ENCODE data around the gene KAT2B. TPM values are rescaled to one million over a fixed set of nuclear protein-coding genes. Genes with fewer than 3 reads are reported as not detected.

Gene KAT2B
- total and polyA plus RNA-seq, 2 of the 13 experiments (the other 11 are each of a cell fraction or from before 2014, with no cell fraction given), result 0.97 to 1.7 TPM

GRCh38 chr3:20154078-20154477 lies 113.8 kb downstream of the KAT2B start:
- CTCF ChIA-PET (ENCODE audit: low intra/inter-chr PET ratio, low total read pairs), result no interaction called here

DNA sequence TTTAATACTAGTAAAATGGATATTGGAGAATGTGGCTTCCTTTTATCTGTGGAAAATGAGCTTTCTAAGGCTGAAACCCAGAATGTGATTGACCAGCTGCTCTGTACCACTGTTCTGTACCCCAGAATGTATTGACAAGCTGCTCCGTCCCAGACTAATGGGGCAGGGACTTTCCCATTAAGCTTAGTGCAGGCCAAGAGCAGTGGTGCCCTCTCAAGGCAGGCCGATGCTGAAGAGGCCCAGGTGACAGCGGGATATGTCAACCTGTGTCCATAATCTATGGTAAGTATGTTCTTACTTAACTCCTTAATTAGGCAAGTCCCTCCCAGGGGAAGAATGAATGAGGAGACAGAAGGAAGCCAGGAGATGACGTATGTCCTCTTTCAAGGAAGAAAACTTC lies 114.7 kb downstream of the KAT2B start:
- Histone ChIP-seq H3K4me2 (ENCODE audit: low read depth, low read length) (no peak overlapping the region), H3K4me3 (replicated peaks in 1 of 3; ENCODE audit: insufficient read depth in 1 of 3, low read depth in 2 of 3, low read length in 3 of 3) (no peak overlapping the region), H3K36me3 (replicated peaks in 1 of 2; ENCODE audit: control insufficient read depth in 1 of 2, insufficient read depth in 2 of 2, low read length in 2 of 2) (peaks cover 3 to 16% of the 10 kb centered on the region in 2 experiments; a peak in 3 of 5 replicates), H3K27me3 (ENCODE audit: control insufficient read depth in 1 of 2, insufficient read depth in 2 of 2, low read length in 2 of 2) (no peaks in the 10 kb centered on the region), H2AFZ (ENCODE audit: low read length) (no peak overlapping the region), H3K27ac (ENCODE audit: extremely low read length, insufficient read depth, low read length) (no peak overlapping the region), H4K20me1 (ENCODE audit: insufficient read depth, low read length) (no peaks in the 10 kb centered on the region), H3K9me3 (ENCODE audit: low read length) (no peaks in the 10 kb centered on the region), H3K4me1 (ENCODE audit: insufficient read depth, low read length) (no peaks in the 10 kb centered on the region), H3K79me2 (ENCODE audit: insufficient read depth, low read length) (no peaks in the 10 kb centered on the region), H3K9ac (ENCODE audit: insufficient read depth, low read depth, low read length) (no peak overlapping the region)
- intact Hi-C loops (cut with micrococcal nuclease; ENCODE audit: unreplicated experiment) (no loop called here), in situ Hi-C loops (cut with HindIII; ENCODE audit: extremely low pct_ligation_motif_present, low pct_unique_long_range_greater_than_20kb) (no loop called here)
- ChIA-PET CTCF (ENCODE audit: low intra/inter-chr PET ratio, low total read pairs) (no interaction called here), POLR2A (no interaction called here)
- FAIRE-seq, result no peak
- WGBS (ENCODE audit: low lambda C conversion rate), result 97% methylated on average over 4 of the region's 4 CpGs
- ATAC-seq, result no peak
- no TSS peak for BruUV-seq (replicated peaks)
- no peak for DNase-seq (ENCODE audit: low spot score)
- TF ChIP-seq CHD2 (IDR thresholded peaks at IDR 0.05; ENCODE audit: low read depth, low read length) (no peak), ZSCAN5A (CRISPR knock-in tag; IDR thresholded peaks at IDR 0.05; ENCODE audit: borderline replicate concordance) (no peak), ZNF510 (CRISPR knock-in tag; IDR thresholded peaks at IDR 0.05; ENCODE audit: low read depth) (no peak), BATF2 (CRISPR knock-in tag; IDR thresholded peaks at IDR 0.05) (no peak), GABPB1 (CRISPR knock-in tag; IDR thresholded peaks at IDR 0.05) (no peak), SRF (IDR thresholded peaks at IDR 0.05; ENCODE audit: low read depth, low read length) (no peak), FUBP1 (CRISPR knock-in tag; IDR thresholded peaks at IDR 0.05; ENCODE audit: borderline replicate concordance) (no peak), EP300 (IDR thresholded peaks at IDR 0.05; ENCODE audit: low read depth in 2 of 2, low read length in 2 of 2) (no peak), EP300 (CRISPR knock-in tag; IDR thresholded peaks at IDR 0.05; ENCODE audit: borderline replicate concordance) (no peak)
- TF ChIP-seq, protein P1, sequence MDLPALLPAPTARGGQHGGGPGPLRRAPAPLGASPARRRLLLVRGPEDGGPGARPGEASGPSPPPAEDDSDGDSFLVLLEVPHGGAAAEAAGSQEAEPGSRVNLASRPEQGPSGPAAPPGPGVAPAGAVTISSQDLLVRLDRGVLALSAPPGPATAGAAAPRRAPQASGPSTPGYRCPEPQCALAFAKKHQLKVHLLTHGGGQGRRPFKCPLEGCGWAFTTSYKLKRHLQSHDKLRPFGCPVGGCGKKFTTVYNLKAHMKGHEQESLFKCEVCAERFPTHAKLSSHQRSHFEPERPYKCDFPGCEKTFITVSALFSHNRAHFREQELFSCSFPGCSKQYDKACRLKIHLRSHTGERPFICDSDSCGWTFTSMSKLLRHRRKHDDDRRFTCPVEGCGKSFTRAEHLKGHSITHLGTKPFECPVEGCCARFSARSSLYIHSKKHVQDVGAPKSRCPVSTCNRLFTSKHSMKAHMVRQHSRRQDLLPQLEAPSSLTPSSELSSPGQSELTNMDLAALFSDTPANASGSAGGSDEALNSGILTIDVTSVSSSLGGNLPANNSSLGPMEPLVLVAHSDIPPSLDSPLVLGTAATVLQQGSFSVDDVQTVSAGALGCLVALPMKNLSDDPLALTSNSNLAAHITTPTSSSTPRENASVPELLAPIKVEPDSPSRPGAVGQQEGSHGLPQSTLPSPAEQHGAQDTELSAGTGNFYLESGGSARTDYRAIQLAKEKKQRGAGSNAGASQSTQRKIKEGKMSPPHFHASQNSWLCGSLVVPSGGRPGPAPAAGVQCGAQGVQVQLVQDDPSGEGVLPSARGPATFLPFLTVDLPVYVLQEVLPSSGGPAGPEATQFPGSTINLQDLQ (CRISPR knock-in tag; IDR thresholded peaks at IDR 0.05), result no peak

More at GRCh38 chr3:20154078-20154477, 113.8 kb downstream of the KAT2B start:
- BruUV-seq (replicated peaks), result no TSS peak
- 92% methylated on average over 1 of the region's 1 CpG for WGBS (ENCODE audit: low lambda C conversion rate)
- Histone ChIP-seq H3K79me2 (ENCODE audit: insufficient read depth, low read length) (no peaks in the 10 kb centered on the region), H2AFZ (ENCODE audit: low read length) (no peak overlapping the region), H3K9me3 (ENCODE audit: low read length) (no peaks in the 10 kb centered on the region), H3K27ac (ENCODE audit: extremely low read length, insufficient read depth, low read length) (no peak overlapping the region), H3K36me3 (replicated peaks in 1 of 2; ENCODE audit: control insufficient read depth in 1 of 2, insufficient read depth in 2 of 2, low read length in 2 of 2) (peaks cover 0 to 8% of the 10 kb centered on the region in 2 experiments; a peak in 2 of 5 replicates), H3K4me2 (ENCODE audit: low read depth, low read length) (no peak overlapping the region), H3K4me1 (ENCODE audit: insufficient read depth, low read length) (no peaks in the 10 kb centered on the region), H3K27me3 (ENCODE audit: control insufficient read depth in 1 of 2, insufficient read depth in 2 of 2, low read length in 2 of 2) (no peaks in the 10 kb centered on the region), H3K9ac (ENCODE audit: insufficient read depth, low read depth, low read length) (no peak overlapping the region), H4K20me1 (ENCODE audit: insufficient read depth, low read length) (no peaks in the 10 kb centered on the region), H3K4me3 (replicated peaks in 1 of 3; ENCODE audit: insufficient read depth in 1 of 3, low read depth in 2 of 3, low read length in 3 of 3) (no peak overlapping the region)
- in situ Hi-C loops (cut with HindIII; ENCODE audit: extremely low pct_ligation_motif_present, low pct_unique_long_range_greater_than_20kb), result no loop called here
- TF ChIP-seq RFX3 (CRISPR knock-in tag; IDR thresholded peaks at IDR 0.05) (no peak), SP140L (CRISPR knock-in tag; IDR thresholded peaks at IDR 0.05; ENCODE audit: borderline replicate concordance) (no peak), KLF13 (CRISPR knock-in tag; IDR thresholded peaks at IDR 0.05) (no peak), ZNF547 (CRISPR knock-in tag; IDR thresholded peaks at IDR 0.05) (no peak), ZNF282 (IDR thresholded peaks at IDR 0.05; ENCODE audit: partially characterized antibody) (no peak), SSRP1 (CRISPR knock-in tag; IDR thresholded peaks at IDR 0.05) (no peak), POLR2G (IDR thresholded peaks at IDR 0.05; ENCODE audit: low read depth, low read length) (no peak)
- no peak for DNase-seq (ENCODE audit: low spot score)
- no peak for ATAC-seq
- POLR2A ChIA-PET, result no interaction called here
- intact Hi-C loops (cut with micrococcal nuclease; ENCODE audit: unreplicated experiment), result no loop called here
- no peak for FAIRE-seq
